Calu3 (cell line): ENCODE measurements around the gene USH2A. TPM values are rescaled to one million over a fixed set of nuclear protein-coding genes. Genes with fewer than 3 reads are reported as not detected.
A peak's percentile ranks its signal among the peaks of the same experiment; 100 is the strongest.

ENCODE experiments used
- BruUV-seq: library from RNA; stranded (reverse); fragments of 400-500 nt; replicated peaks from 2 replicates; lab custom pipeline; 2021; lab: Mats Ljungman, UMichigan
- CTCF ChIA-PET: fragments of 300-600 bp; sonication (Branson Sonifier 250); formaldehyde crosslinking; loops from one replicate; lab custom pipeline; 2022; ENCODE audit warnings: antibody characterized with exemption; lab: Charles Lee
- DNase-seq: peaks from one replicate; pipeline ENCODE4 v3.0.0; 2022
- H3K27ac Mint-ChIP-seq: one replicate; pipeline ENCODE4 v1.8.0; 2022; ENCODE audit warnings: mixed read lengths; ENCODE audit not compliant: unreplicated experiment
- H3K27me3 Mint-ChIP-seq: one replicate; pipeline ENCODE4 v1.8.0; 2022; ENCODE audit warnings: mixed read lengths; ENCODE audit not compliant: unreplicated experiment
- H3K36me3 Mint-ChIP-seq: one replicate; pipeline ENCODE4 v1.8.0; 2022; ENCODE audit warnings: mild to moderate bottlenecking, moderate library complexity, mixed read lengths; ENCODE audit not compliant: insufficient read depth, unreplicated experiment
- H3K4me1 Mint-ChIP-seq: one replicate; pipeline ENCODE4 v1.8.0; 2022; ENCODE audit warnings: mild to moderate bottlenecking, low read depth, mixed read lengths; ENCODE audit not compliant: unreplicated experiment
- H3K4me3 Mint-ChIP-seq: one replicate; pipeline ENCODE4 v1.8.0; 2022; ENCODE audit warnings: mild to moderate bottlenecking, low read depth, moderate library complexity, mixed read lengths; ENCODE audit not compliant: unreplicated experiment
- H3K9me3 Mint-ChIP-seq: one replicate; pipeline ENCODE4 v1.8.0; 2022; ENCODE audit warnings: low read depth, mixed read lengths; ENCODE audit not compliant: unreplicated experiment
- intact Hi-C: fragments of 100-400 bp; cut with micrococcal nuclease; formaldehyde crosslinking; loops from one replicate; pipeline ENCODE4 v1.10.0; 2022; ENCODE audit not compliant: unreplicated experiment
- total RNA-seq: library from RNA; stranded (reverse); gene quantifications from 2 replicates; pipeline ENCODE4 v1.2.3, GENCODE V29; 2022
- TF ChIP-seq, protein P1 (sequence below): fragments of 200-600 bp; IDR thresholded peaks from one replicate; pipeline ENCODE4 v1.8.0; 2022; ENCODE audit warnings: antibody characterized with exemption; ENCODE audit not compliant: unreplicated experiment

The USH2A gene
- total RNA-seq, 1 experiment from 2014 or later: not detected

DNA sequence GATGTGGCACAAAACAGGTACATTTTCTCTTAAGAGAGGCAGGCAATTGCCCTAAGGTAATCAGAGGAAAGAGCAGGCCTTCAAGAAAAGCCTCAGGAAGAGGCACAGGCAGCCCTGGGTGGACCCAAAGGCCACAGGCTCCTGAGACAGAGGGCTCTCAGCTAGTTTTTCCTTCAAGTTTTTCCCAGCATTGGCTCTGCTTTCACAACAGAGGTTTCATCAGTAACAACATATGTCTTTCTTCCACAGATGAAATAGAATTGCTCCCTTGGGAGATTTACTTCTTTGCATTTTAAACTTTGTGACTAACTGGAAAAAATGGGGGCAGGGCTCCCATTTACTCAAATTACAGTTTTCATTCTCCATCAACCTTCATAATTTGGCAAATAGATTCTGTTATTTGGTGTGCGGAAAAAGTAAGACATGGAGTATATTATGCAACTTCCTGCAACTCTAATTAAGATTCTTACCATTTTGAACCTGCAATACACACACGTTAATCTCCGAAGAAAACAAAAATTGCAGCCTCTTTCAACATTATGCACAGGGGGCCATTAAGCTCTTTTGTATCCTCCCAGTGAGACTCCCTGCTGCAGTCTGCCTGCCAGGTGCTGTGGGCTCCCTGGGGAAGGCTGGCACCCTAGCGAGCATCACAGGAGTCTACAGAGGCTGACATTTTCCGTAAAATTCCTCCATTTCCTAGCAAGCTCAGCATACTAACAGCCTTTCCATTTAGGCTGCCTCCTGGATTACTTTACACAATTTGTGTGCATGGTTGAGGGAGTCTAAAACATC, 282.3 kb downstream of the USH2A start:
- Mint-ChIP-seq H3K4me3 (no peak overlapping the region), H3K9me3 (no peaks in the 10 kb centered on the region), H3K27me3 (no peaks in the 10 kb centered on the region), H3K27ac (no peak overlapping the region), H3K36me3 (no peaks in the 10 kb centered on the region), H3K4me1 (peaks cover 9% of the 10 kb centered on the region)
- CTCF ChIA-PET: no interaction called here
- BruUV-seq: no TSS peak
- intact Hi-C loops: no loop called here
- TF ChIP-seq, protein P1, sequence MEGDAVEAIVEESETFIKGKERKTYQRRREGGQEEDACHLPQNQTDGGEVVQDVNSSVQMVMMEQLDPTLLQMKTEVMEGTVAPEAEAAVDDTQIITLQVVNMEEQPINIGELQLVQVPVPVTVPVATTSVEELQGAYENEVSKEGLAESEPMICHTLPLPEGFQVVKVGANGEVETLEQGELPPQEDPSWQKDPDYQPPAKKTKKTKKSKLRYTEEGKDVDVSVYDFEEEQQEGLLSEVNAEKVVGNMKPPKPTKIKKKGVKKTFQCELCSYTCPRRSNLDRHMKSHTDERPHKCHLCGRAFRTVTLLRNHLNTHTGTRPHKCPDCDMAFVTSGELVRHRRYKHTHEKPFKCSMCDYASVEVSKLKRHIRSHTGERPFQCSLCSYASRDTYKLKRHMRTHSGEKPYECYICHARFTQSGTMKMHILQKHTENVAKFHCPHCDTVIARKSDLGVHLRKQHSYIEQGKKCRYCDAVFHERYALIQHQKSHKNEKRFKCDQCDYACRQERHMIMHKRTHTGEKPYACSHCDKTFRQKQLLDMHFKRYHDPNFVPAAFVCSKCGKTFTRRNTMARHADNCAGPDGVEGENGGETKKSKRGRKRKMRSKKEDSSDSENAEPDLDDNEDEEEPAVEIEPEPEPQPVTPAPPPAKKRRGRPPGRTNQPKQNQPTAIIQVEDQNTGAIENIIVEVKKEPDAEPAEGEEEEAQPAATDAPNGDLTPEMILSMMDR: no peak
- no peak for DNase-seq

DNA sequence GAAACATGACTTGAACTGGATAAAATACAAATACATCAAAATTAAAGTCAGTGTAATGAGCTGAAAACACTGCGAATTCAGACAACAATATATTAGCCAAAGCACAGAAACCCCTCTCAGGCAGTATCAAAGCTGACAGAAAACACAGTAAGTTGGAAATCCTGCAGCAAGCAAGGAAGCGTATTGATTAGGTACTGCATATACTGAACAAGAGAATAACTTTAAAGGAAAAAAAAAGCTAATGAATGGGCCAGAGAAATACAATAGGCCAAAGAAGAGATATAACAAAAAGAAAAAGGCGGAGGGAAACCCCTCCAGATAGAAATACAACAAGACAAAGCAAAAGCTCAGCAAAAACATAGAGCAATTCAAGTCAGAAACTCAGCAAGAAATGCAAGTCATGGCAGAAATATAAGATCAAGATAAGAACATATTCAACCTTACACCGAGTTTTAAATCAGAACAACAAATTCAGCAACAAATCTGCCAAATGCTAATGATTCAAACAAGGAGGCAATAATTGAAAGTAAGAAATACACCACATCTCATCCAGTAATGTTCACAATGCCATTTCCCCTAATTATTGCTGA, 299.0 kb downstream of the USH2A start:
- DNase-seq: no peak
- CTCF ChIA-PET: interaction anchor here (0.6 kb wide), 1 partner anchor 1536 kb away, joined by 3 read pairs; no protein-coding TSS in a partner anchor
- intact Hi-C loops: no loop called here
- Mint-ChIP-seq H3K36me3 (no peaks in the 10 kb centered on the region), H3K4me3 (no peak overlapping the region), H3K27ac (no peak overlapping the region), H3K4me1 (no peaks in the 10 kb centered on the region), H3K27me3 (no peaks in the 10 kb centered on the region), H3K9me3 (no peaks in the 10 kb centered on the region)
- no TSS peak for BruUV-seq
- TF ChIP-seq, protein P1: no peak

DNA sequence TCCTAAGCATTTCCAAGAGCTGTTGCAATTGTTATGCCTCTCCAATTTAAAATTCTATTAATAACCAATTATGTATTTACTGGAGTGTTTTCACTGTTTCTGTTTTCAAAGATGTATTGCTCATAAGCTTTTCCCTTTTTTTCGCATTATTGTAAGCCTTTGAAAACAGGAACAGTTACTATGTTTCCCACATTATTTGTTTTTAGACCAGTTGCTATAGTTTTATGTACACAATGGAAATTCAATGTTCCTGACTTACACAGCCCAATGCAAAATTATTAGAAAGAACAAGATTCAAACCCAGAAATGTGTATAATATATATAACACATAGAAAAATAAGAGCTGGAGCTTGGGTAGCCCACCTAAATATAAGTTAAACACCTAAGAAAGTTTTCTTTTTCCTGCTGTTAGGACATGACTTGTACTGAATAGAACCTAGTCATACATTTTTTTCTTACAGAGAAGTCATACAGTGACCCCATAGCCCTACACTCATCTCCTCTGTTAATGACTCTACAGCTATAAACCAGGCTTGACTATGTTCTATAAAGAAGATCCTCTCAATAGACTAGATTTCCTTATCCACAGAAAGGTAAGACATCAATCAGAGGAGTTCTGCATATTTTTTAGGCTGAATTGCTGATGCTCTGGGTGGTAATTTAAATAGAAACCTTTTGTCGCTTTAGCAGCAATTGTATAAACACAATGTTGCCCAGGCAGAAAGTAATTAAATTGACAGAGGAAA, 299.6 kb downstream of the USH2A start:
- BruUV-seq: no TSS peak
- intact Hi-C loops: no loop called here
- Mint-ChIP-seq H3K27me3 (no peaks in the 10 kb centered on the region), H3K4me1 (no peaks in the 10 kb centered on the region), H3K4me3 (no peak overlapping the region), H3K36me3 (no peaks in the 10 kb centered on the region), H3K27ac (no peak overlapping the region), H3K9me3 (no peaks in the 10 kb centered on the region)
- CTCF ChIA-PET: no interaction called here
- no peak for DNase-seq
- TF ChIP-seq, protein P1: no peak

DNA sequence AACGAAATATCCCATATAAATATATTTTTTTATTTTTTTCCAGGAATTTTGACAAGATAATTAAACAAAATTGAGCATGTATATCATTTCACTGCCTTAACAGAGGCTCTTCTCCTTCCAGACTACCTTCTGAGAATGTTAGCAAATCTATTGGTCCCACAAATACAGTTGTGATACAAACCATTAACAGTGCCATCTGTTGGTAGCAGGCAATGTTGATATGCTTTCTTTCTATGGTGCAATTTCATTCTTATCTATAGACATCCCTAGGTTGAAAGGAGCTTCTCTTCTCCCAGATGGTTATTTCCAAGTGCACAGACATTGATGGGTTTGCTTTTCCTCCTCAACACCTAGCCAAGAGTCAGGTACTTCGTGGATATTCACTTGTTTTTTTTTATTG, 303.6 kb downstream of the USH2A start:
- Mint-ChIP-seq H3K36me3 (no peaks in the 10 kb centered on the region), H3K27ac (no peak overlapping the region), H3K4me1 (no peaks in the 10 kb centered on the region), H3K9me3 (no peaks in the 10 kb centered on the region), H3K27me3 (no peaks in the 10 kb centered on the region), H3K4me3 (no peak overlapping the region)
- DNase-seq: peak; percentile 12
- BruUV-seq: no TSS peak
- intact Hi-C loops: loop anchor here (5.0 kb wide), 3 partner anchors 127 to 448 kb away; no protein-coding TSS in a partner anchor
- TF ChIP-seq, protein P1: no peak
- CTCF ChIA-PET: interaction anchor here (1.0 to 2.5 kb wide), 4 partner anchors 74 to 437 kb away, joined by 3 to 14 read pairs (median 6); no protein-coding TSS in a partner anchor
